Amniotic stem cell (primary cell): ENCODE results near the gene FRG2C.
"Not testable (repeated sequence)": the region's sequence is repeated elsewhere in the genome, so short reads cannot be mapped to it uniquely, and the experiment has no call there.

Source experiments
- DNase-seq: peaks from one replicate; lab custom pipeline; 2025; lab: John Stamatoyannopoulos, UW

Gene FRG2C

GRCh38 chr3:75669348-75670297 lies 5.5 kb downstream of the FRG2C start:
- not testable (repeated sequence) for DNase-seq

DNA sequence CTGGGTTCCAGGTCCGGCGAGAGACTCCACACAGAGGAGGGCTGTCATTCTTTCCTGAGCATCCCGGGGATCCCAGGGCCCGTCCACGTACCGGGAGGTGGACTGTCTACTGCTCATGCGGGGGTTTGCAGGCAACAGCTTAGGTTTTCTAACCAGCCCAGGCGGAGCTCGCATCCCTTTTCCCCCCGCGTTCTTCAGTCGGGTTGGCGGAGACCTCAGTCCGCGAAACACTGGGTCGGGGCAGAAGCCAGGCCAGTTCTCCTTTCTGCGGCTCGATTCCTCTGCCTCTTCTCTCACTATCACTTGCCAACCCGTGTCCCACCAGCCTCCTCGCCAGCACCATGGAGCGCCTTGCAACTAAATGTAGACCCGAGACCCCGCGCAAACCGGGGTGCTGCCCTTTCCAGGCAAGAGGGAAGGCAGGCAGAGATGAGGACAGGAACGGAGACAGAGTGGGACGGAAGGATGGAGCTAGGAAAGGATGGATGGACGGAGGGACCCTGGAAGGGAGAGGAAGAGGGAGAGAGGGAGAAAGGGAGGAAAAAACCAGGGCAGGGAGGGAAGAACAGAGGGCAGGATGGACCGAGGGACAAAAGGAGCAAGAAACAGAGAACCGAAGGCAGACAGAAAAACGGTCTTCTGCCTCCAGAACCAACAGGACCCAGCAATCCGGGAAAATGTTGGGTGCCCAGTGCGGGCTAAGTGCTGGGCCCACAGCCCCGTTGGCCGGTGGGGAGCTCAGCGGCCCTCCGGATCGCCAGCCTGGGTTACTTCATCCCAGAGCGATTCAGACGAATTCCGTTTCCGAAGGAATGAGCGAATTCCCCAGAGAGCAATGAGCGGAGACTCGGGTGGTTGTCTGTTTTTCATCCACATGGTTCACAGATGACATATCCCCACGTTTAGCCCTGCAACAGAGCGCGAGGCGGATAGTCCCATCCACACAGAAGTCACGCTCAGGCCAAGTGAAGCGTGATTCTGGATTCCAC lies 6.5 kb downstream of the FRG2C start:
- not testable (repeated sequence) for DNase-seq

- not testable (repeated sequence) for DNase-seq
Measured at GRCh38 chr3:75671287-75672139, 7.4 kb downstream of the FRG2C start.

- DNase-seq, result not testable (repeated sequence)
Measured at GRCh38 chr3:75672140-75672775, 8.1 kb downstream of the FRG2C start.

DNA sequence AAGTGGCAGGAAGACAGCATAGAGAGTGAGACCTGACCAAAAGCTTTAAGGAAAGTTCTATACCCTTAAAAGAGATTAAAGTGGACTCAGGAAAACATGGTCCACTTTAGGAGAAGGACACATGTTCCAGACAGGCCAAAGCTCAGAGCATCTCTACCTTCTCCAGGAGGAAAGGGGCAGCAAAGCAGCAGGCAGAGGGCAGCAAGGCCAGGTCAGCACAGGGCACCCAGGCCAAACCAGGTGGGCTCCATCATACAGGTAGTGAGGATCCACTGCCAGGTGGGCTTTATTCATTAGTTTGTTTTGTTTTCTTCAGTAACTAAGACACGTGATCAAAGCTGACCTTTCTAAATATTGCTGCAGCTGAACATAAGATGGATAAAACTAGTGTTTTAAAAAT lies 19.8 kb downstream of the FRG2C start:
- not testable (repeated sequence) for DNase-seq

- no peak for DNase-seq
Measured at GRCh38 chr3:75687323-75687722, 23.2 kb downstream of the FRG2C start.

DNA sequence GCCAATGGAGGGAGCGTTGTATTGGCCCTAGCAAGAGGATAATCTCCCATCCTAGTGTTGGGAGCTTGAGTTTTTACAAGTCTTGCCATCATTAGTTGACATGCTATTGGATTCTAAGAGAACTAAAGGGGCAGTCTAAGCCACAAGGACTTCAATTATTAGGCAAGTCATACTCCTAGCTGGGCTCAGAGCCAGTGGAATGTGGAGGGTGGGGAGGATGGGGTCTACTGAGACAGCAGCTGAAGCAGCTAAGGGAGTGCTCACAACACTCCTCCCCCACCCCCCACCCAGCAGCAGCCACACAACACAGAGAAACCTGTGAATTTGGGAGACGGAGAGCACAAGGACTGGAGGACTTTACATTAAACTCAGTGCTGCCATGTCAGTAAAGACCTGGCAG lies 27.9 kb downstream of the FRG2C start:
- no peak for DNase-seq
